SK-MEL-5 (cell line): ENCODE results near the gene NETO1. TPM values are rescaled to one million over a fixed set of nuclear protein-coding genes. Genes with fewer than 3 reads are reported as not detected.

Experiments used
- small RNA-seq, 2 experiments: library from RNA; depleted of rRNA; stranded (forward); fragments of <200 nt; gene quantifications; one replicate each; pipeline ENCODE3, GENCODE V24; 2014
- total RNA-seq: library from RNA; depleted of rRNA; stranded (reverse); fragments of >200 nt; shearing (Covaris generic); gene quantifications from 2 replicates; pipeline ENCODE4 v1.2.3, GENCODE V29; 2014

The NETO1 gene
- total RNA-seq, 1 experiment from 2014 or later, result not detected

Small RNA genes lying within 50 kb of the gene (small RNA-seq; reads per million reads assigned to genes)
- gene MIR548AV, result 0 reads per million in 2 experiments
- 2.4 to 6.3 reads per million in 2 experiments for gene RNA5SP460
